Fibroblast of mammary gland (primary cell): ENCODE measurements around the gene ANKRD11.

Experiments used
- DNase-seq: peaks from one replicate; pipeline ENCODE4 v3.0.0-alpha.2; 2010; ENCODE audit warnings: low read depth
- H3K4me3 ChIP-seq: 2 replicates; pipeline ENCODE4 v1.5.1; 2011; ENCODE audit warnings: low read depth, mild to moderate bottlenecking, low read length, moderate library complexity; ENCODE audit not compliant: control insufficient read depth
- TF ChIP-seq, protein P1 (sequence below): conservative IDR thresholded peaks from 2 replicates; pipeline ENCODE4 v1.5.1; 2011; ENCODE audit warnings: low read depth, low read length, inconsistent platforms; ENCODE audit not compliant: control insufficient read depth, insufficient read depth

ANKRD11 gene

GRCh38 chr16:89281829-89282228 lies 208.5 kb downstream of the ANKRD11 start:
- TF ChIP-seq, protein P1, sequence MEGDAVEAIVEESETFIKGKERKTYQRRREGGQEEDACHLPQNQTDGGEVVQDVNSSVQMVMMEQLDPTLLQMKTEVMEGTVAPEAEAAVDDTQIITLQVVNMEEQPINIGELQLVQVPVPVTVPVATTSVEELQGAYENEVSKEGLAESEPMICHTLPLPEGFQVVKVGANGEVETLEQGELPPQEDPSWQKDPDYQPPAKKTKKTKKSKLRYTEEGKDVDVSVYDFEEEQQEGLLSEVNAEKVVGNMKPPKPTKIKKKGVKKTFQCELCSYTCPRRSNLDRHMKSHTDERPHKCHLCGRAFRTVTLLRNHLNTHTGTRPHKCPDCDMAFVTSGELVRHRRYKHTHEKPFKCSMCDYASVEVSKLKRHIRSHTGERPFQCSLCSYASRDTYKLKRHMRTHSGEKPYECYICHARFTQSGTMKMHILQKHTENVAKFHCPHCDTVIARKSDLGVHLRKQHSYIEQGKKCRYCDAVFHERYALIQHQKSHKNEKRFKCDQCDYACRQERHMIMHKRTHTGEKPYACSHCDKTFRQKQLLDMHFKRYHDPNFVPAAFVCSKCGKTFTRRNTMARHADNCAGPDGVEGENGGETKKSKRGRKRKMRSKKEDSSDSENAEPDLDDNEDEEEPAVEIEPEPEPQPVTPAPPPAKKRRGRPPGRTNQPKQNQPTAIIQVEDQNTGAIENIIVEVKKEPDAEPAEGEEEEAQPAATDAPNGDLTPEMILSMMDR: no peak
- no peak overlapping the region for H3K4me3 ChIP-seq
- DNase-seq: no peak

DNA sequence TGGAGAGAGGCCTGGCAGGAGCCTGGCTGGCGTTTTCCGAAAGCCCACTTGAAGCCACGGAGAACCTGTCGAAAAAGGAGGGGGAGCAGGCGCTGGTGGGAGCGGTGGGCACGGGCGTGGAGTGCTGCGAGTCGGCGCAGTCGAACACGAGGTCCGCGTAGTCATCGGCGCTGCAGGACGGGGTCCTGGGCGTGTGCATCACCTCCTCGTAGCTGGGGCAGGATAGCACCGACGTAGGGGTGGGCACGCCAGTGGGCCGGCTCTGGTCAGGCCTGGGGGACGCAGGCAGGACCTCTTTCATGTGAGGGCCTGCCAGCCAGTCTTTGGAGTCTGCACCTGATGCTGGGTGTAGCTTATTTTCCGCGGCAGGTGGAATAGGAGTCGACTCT lies 209.2 kb downstream of the ANKRD11 start:
- H3K4me3 ChIP-seq: no peak overlapping the region
- DNase-seq: no peak
- TF ChIP-seq, protein P1: no peak

DNA sequence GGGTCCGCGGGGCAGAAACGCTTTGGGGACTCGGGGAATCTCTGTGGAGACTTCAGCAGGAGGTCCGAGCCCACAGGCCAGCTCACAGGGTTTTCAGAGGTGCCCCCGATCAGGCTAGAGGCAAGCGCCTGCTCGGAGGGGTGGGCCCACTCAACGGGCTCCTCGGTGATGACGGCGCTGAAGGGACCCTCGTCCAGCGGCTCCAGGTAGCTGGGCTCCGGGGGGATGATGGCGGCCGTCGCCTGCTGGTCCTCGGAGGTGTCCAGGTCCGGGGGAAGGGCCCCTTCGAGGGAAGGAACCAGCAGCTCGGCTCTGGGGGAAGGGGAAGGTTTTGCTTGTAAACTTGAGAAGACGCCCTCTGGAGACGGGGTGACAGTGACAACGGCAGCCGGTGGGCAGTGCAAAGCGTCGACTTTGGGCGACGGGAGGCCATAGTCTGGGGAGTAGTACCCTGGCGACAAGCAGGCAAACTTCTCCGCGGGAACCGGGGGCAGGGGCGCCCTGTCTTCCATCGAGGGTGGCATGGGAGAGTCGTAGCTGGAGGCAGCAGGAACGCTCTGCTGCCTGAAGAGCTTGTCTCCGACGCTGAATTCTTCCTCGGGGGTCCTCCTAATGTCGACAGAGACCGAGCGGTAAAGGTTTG lies 209.7 kb downstream of the ANKRD11 start:
- no peak overlapping the region for H3K4me3 ChIP-seq
- TF ChIP-seq, protein P1: no peak
- DNase-seq: no peak

DNA sequence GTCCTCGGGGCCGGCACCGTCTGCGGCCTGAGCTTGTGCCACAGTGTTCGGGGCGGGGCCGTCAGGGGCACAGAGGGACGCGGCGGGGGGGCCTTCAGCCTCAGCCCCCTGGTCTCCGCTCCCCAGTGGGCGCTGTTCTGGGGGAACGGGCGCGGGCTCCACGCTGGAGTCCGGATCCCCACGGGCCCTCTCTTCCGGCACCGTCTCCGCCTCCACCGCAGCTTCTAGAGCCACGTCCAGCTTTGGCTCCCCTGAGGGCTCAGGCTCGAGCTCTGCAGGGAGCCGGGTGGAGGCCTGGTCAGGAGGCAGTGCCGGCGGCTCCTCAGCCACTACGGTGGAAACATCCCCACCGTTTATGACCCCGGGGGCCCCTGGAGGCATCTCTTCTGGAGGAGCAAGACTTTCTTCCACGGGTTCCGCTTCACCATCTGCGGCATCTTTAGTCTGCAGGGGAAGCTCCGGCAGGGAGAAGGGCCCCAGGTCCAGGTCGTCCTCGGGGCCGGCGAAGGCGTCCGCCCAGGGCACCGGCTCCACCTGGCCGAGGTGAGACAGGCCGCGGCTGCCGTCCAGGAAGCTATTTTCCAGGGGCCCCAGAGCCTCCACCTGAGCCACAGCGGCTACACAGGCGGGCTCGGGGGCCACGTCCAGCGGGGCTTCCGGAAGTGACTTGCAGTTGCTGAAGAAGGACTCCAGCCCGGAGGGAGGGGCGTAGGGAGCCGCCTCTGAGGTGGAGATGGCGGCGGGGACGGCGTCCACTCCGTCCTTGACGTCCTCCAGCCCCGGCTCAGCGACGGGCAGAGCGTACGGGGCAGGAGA lies 210.5 kb downstream of the ANKRD11 start:
- no peak overlapping the region for H3K4me3 ChIP-seq
- TF ChIP-seq, protein P1: no peak
- no peak for DNase-seq

GRCh38 chr16:89278441-89279240 lies 211.7 kb downstream of the ANKRD11 start:
- TF ChIP-seq, protein P1: no peak
- no peak overlapping the region for H3K4me3 ChIP-seq
- DNase-seq: no peak

GRCh38 chr16:89277641-89278341 lies 212.6 kb downstream of the ANKRD11 start:
- no peak overlapping the region for H3K4me3 ChIP-seq
- TF ChIP-seq, protein P1: no peak
- DNase-seq: no peak
